Amygdala (tissue), 56 donors: Measurements from ENCODE around the gene TANC1.
A peak's percentile ranks its signal among the peaks of the same experiment; 100 is the strongest.

Source experiments
- DNase-seq, 56 donors: peaks; one replicate each; lab custom pipeline; 2025; lab: John Stamatoyannopoulos, UW

Gene TANC1

GRCh38 chr2:159228081-159228581 is 259.7 kb downstream of the TANC1 start:
- DNase-seq = no peak

- DNase-seq = no peak
Measured at GRCh38 chr2:159229476-159230144, 261.2 kb downstream of the TANC1 start.

GRCh38 chr2:159230145-159230877 is 261.9 kb downstream of the TANC1 start:
- DNase-seq = peak in 15 of 56 donors; percentile 5 to 51 (median 27)

GRCh38 chr2:159232456-159233170 is 264.2 kb downstream of the TANC1 start:
- no peak for DNase-seq

- DNase-seq = no peak
Measured at GRCh38 chr2:159234868-159235267, 266.4 kb downstream of the TANC1 start.

- DNase-seq = no peak
Measured at GRCh38 chr2:159243529-159243928, 275.1 kb downstream of the TANC1 start.

GRCh38 chr2:159246325-159246988 is 278.0 kb downstream of the TANC1 start:
- no peak for DNase-seq

- peak in 33 of 56 donors; percentile 5 to 69 (median 24) for DNase-seq
Measured at GRCh38 chr2:159249990-159250715, 281.7 kb downstream of the TANC1 start.

- no peak for DNase-seq
Measured at GRCh38 chr2:159251296-159252173, 283.1 kb downstream of the TANC1 start.

- no peak for DNase-seq
Measured at GRCh38 chr2:159252905-159253304, 284.5 kb downstream of the TANC1 start.

GRCh38 chr2:159256159-159256558 is 287.7 kb downstream of the TANC1 start:
- DNase-seq = no peak

GRCh38 chr2:159262226-159262625 is 293.8 kb downstream of the TANC1 start:
- no peak for DNase-seq

GRCh38 chr2:159262904-159263303 is 294.5 kb downstream of the TANC1 start:
- DNase-seq = no peak

GRCh38 chr2:159265171-159265576 is 296.7 kb downstream of the TANC1 start:
- DNase-seq = no peak

- DNase-seq = no peak
Measured at GRCh38 chr2:159266554-159266953, 298.1 kb downstream of the TANC1 start.

- no peak for DNase-seq
Measured at GRCh38 chr2:159267921-159268320, 299.5 kb downstream of the TANC1 start.

- no peak for DNase-seq
Measured at GRCh38 chr2:159270744-159271379, 302.4 kb downstream of the TANC1 start.

GRCh38 chr2:159272156-159272555 is 303.7 kb downstream of the TANC1 start:
- no peak for DNase-seq

- no peak for DNase-seq
Measured at GRCh38 chr2:159275111-159275510, 306.7 kb downstream of the TANC1 start.
